Inflammatory macrophage treated with lipopolysaccharide for 4 hours (primary cell): ENCODE results near the gene ICE1.
A peak's percentile ranks its signal among the peaks of the same experiment; 100 is the strongest.
"Not testable (repeated sequence)": the region's sequence is repeated elsewhere in the genome, so short reads cannot be mapped to it uniquely, and the experiment has no call there.

Experiments used
- DNase-seq: peaks from one replicate; pipeline ENCODE4 v3.0.0-alpha.2; 2020

Gene ICE1, protein sequence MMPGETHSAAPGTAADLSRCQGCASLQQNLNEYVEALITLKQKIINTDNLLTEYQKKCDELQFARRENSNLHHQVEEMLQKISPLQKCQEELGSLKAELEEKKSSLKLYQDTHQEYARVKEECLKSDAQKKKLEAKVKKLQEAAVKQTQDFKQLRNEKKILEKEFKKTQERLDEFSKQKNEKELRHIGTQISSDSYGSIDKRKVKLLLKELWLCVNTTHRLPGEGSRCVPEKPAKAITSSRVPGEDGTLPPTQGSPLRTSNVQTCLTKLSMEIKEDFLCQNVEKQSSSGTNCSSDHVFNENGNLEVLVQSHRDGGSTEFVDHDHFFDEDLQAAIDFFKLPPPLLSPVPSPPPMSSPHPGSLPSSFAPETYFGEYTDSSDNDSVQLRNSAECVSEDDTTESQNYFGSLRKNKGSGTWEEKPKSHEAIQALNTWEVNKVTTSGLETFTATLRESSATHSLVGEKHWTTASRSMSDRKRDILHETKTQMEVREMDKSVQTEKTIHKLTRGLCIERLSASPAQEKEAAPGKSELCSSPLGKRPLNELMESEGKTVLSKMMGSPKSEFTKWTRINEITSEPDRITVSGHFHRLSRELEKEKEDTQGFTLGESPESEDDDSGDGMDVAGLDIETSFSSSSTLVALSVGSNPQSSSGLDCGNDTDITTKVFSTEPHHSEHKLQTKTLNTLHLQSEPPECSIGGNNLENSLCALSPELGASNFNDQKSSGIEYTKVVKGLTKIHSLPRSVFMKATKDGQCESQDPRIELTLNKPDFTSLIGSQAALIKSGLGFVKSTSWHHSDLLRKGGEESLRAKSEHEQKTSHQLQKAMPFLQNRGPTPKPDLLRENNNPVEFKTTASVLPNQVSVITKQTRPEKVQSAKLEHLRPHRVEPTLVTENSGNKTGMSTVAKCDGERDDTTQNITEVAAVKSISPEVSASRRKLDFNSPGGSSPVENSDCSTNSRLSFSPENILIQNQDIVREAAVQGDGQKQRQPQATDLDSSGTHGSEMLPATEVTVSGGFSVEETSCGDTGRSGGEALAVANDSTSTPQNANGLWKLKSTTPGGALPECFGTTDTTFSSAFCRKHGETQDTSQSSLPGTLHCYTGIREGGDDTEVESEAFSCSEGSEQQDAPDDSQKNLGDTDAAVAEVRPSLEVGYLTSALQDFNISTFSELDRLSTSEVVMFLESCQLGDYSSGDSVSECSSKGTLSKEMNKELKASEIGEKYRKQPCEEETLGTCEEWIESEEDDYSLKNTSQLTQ (N-terminal part only)

DNA sequence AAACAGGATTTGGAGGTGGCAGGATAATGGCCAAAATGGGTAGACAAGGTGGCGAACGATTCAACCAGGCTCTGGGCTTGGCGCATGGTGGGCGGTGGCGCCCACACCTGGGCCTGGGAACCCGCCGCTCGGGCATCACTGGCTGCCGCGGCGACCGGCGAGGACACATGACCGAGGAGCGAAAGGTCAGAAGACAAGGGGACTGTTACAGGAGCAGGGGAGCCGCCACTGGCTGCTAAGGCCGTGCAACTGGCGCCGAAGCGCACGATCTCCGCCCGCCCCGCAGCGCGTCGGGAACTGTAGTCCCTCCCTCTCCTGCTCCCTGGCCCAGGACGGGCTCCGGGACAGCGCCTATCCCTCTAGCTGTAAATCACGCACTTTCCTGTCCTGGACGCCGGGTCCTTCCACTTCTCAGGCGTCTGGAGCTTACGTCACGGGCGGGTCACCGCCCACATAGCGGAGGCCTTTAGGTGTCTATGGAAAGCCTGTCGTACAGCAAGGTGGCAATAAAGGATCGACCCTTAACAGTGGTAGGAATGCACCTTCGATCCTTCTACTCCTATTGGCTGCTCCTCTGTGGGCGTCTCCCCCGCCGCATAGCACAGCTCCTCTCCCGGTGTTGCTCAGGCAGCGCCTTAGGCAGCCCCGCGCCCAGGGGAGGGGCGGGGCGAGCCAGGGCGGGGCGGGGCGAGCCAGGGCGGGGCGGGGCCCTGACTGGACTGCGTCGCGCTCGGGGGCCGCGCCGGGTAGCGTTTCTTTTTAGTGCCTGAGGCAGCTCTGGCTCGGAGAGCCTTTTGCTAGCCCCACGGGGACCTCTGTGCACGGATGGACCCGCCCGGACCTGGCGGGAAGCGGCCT is at the start of gene ICE1:
TSS of gene ICE1 (plus strand) at position 717 of the 858 bp plus-strand sequence. CDS start 239 bp downstream, outside the sequence.
- DNase-seq: peak; percentile 97

DNA sequence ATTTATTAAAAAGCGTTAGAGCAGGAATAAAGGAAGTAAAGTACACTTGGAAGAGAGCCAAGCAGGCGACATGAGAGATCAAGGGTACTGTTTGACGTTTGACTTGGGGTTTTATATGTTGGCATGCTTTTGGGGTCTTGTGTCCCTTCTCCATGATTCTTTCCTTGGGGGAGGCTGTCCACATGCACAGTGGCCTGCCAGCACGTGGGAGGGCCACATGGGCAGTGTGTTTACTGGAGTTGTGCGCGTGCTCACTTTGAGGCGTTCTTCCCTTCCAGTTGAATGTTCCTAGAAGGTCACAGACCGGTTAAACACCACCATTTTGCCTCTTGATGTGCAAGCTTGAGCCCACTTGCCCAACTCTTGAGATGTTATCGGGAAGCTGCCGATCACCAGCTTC is 49.5 kb upstream of the ICE1 start:
- no peak for DNase-seq

DNA sequence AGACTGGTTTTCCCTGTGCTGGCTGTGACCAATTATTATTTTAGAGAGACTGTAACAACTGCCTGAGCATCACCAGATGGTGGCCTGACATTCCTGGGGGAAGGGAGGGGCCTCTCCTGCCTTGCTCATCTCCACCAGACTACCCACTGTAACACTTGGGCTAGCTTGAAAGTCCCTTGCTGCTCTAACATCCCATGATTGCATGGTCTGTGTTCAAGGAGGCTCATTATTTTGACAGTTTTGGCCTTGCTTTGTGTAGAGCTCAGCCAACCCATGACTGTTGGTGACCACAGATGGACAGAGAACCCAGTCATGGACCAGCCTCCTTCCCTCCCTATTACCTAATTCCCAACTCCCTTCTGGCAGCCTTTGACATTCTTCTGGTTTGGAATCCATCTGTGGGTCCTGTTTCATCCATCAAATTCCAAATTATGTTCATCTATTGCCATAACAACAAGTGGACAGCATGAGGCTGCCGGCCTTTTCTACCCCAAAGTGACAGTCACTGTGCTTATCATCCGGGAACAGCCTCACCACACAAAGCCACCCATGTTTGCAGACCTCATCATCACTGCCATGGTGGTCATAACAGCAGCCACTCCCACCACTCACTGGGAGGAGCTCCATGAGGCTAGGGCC is 49.0 kb upstream of the ICE1 start:
- DNase-seq: no peak

DNA sequence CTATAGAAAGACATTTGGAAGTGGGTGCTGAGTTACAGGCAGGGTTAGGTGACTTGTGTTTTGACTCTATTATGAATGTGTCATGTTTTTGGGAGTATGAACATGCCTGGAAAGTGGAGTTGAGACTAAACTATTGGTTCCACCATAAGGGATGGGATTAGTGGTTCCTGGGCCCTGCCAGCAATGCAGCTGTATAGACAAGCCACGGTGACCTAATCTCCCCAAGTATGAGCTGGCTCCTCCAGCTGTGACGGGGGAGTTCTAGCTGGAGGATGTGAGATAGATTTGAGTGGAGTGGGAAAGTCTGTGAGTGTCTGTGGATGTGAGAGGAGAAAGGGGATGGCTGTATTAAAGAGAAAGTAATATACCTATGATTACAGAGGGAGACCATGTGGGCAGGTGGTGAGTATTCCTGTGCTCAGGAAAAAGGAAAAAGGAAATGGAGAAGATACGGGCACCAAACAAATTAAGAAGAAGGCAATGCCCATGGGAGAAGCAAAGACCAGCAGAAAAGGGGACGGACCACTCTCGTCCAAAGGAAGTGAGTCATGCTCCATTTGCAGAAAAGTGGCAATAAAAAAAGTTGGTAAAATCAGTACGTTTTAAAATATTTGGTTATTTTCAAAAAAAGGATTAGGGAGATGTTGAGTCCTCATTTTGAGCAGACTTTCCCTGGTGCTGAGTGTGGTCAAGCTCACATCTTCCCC is 48.3 kb upstream of the ICE1 start:
- no peak for DNase-seq

DNA sequence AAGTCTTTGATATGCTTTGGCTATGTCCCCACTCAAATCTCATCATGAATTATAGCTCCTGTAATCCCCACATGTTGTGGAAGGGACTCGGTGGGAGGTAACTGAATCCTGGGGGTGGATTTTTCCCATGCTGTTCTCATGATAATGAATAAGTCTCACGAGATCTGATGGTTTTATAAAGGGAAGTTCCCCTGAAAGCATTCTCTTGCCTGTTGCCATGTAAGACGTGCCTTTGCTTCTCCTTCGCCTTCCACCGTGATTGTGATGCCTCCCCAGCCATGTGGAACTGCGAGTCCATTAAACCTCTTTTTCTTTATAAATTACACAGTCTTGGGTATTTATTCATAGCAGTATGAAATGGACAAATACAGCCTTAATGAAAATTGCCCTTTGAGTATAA is 44.7 kb upstream of the ICE1 start:
- no peak for DNase-seq

DNA sequence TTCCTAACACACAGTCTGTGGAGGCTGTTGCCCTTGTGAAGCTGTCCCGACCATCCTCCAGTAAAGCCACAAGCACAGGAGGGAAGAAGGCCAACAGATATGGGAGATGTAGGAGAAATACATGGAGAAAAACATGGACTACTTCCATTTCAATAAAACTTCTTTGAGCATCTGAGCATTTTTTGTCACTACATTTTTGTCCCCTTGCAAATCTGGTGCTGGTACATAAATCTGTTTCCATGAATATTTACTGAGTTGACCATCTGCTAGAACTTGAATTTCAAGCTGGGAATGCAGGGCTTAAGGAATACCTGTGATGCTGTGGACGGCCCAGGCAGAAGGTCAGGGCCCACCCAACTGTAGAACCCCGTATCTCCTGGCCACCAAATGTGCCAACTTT is 43.9 kb upstream of the ICE1 start:
- DNase-seq: no peak

DNA sequence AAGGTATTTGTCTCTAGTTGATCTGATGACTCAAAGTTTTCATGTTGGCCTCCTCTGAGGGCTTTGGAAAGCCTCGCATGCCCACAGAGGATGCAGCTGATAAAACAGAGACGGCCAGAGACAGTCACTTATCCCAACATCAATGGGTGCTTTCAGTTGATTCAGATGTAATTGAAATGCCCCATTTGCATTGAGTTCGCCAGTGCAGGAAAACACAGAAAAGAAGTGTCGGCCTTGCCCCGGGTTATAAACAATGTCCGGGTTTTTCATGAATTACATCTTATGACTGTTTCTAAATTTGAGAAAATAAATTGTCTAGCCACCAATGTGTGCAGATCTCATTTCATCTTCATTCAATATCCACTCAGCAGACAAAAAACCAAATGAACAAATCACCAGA is 42.2 kb upstream of the ICE1 start:
- DNase-seq: no peak

DNA sequence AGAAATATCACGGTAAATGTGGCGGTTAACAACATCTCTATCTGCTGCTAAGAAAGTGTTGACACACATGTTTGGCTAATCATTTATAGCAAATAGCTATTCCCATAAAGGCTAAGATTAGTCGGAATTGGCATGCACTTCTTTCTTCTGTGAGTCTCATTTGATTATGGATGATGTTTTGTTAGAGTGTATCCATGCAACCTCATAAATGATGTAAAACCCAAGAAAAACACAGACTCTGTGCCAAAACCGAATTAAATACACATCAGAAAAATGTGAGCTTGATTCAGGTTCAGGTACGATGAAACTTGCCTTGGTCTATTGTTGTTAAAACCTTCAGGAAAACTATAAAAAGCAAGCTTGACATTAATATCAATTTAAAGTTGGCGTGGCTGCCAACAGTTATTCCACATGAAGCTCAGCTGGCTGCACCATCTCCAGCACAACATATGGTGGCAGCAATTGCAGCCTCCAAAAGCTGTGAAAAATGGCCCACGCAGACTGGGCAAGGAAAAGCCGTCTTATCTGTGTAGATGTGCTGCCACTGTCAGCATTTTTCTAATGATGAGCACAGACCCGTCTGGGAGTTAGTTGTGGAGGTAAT is 41.1 kb upstream of the ICE1 start:
- no peak for DNase-seq

DNA sequence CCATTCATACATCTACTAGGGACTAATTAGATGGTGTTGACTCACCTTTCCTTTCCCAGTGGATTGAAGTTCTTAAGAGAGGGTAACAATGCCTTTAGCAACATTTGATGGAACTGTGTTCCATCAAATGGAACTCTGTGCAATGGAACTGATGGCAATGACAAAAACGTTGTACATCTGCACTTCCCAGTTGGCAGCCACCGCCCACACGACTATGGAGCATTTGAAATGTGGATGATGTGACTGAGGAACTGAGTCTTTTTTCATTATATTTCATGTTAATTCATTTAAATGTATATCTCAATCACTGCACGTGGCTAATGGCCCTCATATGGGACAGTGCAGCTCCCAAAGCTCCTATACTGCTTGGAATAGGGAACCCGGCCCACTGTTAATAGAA is 39.0 kb upstream of the ICE1 start:
- no peak for DNase-seq

DNA sequence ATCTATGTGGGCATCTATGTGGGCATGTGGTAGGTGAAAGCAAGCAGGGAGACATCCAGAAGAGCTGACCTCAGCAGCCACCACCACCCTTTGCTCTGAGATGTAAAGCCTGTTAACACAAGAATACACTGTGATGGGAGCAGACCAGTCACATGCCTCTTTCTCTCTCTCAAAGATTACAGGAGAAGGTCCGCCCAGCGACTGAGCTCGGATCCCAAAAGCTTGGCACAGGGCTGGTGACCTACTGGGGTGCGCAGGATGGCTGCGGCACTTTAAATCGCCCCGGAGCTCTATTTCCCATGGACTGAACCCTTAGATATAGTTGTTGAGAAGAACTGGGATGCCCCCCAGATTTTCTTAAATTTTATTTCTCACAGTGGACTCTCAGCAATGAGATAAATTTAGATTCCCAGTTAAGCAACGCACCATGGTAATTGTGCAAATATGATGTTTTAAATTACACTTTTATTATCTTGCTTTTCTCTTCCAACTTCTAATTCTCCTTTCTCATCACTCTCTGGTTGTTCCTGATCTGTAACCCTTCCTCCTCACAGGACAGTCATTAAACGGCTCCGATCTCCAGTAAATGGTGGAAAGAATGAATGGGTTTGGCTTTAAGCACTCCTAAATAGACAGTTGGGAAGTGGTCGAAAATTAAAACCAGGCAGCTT is 37.7 kb upstream of the ICE1 start:
- no peak for DNase-seq

DNA sequence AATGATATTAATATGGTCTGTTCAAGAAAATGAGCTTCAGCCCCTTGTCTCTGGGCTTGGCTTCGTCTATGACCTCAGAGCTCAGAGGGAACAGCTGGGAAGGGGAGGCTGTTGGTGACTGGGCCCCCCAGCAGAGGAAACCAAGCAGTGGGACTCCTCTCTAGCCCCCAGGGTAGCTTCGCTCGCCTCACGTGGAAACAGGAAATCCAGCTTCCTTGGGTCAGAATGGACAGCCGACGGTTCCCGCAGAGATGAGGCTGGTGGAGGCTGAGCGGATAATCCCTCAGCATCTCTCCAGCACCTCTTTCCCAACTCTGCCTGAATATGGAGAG is 37.2 kb upstream of the ICE1 start:
- no peak for DNase-seq

DNA sequence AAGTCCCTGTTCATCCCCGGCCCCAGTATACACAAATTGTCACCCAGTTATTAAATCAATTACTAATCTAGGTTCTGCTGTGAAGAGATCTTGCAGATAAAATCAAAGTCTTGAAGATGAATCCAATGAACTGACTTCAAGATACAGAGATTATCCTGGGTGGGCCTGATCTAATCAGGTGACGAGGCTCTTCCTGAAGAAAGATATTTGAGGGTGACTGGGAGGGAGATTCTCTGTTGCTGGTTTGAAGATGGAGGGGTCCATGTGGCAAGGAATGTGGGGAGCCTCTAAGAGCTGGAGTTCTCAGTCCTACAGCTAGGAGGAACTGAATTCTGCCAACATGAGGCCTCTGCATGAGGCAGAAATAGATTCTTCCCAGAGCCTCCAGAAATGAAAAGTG is 36.1 kb upstream of the ICE1 start:
- no peak for DNase-seq

DNA sequence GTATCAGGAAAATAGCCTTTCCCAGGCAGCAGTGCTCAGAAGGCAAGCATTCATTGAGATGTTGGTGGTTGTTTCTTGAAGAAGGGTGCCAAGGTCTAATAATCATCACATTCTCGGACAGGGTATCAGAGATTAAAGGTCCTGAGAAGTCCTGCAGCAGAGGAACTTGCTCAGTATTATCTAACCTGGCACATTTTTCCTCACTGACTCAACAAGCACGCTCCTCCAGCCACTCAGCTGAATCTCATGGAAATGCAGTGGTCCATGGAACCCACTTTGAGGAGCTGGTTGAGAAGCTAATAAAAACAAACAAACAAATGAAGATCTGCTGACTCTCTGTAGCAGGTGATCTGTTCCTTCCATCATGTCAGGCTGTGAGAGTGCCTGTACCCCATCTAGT is 35.3 kb upstream of the ICE1 start:
- DNase-seq: no peak

DNA sequence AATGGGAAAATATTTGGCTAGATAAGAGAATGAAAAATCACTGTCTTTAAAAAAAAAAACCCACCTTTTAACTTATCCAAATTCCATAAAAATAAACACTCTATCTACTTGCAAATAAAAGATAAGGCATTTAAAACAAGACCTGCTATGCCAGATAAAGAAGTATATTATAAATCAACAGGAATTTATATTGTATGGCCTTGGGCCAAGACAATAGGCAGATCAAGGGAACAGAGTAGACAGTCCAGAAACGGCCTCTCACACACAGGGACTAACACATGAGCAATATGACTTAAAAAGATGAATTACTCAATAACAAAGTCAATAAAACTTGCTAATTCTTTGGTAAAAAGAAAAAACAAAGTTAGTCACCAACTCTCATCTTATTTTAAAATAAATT is 34.7 kb upstream of the ICE1 start:
- DNase-seq: no peak

DNA sequence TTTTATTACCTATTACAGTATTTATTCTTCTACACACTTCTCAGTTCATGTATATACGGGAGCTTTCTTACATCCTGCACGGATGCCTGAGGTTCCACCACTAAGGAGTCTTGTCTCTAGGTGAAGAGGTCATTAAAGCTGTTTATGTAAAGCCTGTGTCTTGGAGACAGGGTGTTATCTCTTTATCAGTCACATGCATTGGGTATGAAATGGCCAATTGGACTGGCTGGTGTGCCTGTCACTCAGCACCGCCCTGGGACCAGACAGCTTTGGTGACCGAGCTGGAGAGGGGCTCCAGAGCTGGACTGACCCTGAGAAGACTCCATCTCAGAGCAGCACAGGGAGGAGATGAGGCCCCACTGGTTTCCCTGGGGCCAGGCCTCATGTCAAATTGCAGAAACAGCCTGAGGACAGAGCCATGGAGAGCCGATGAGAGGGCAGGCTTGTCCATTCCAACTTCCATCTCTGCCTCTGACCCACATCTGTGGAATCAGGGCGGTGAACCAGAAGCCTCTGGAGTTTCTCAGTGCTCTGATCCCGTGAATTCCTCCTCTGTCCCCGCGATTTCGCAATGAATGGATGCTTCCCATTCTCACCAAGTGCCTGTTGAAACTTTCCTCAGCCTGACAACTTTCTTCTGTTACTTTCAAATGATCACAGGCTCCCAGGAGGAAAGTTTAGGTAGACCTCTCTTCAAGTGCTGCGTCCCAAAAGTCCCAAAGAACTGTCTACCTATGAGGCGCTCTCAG is 32.2 kb upstream of the ICE1 start:
- not testable (repeated sequence) for DNase-seq

DNA sequence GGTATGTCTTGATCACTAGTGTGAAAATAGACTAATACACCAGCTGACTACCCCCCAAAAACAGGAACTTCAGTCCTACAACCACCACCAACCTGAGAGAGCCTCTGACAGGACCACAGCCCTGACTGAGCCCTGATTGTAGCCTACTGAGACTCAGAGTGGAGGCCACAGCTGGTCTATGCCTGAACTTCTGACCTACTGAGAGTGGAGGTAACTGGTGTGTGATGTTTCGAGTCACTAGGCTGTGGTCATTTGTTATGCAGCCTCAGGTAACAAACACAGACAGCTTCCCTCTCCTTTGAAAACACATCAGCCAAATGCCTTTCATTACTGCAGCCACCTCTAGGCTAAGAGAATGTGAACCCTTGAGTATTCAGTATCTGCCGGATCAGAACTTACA is 30.0 kb upstream of the ICE1 start:
- DNase-seq: not testable (repeated sequence)

DNA sequence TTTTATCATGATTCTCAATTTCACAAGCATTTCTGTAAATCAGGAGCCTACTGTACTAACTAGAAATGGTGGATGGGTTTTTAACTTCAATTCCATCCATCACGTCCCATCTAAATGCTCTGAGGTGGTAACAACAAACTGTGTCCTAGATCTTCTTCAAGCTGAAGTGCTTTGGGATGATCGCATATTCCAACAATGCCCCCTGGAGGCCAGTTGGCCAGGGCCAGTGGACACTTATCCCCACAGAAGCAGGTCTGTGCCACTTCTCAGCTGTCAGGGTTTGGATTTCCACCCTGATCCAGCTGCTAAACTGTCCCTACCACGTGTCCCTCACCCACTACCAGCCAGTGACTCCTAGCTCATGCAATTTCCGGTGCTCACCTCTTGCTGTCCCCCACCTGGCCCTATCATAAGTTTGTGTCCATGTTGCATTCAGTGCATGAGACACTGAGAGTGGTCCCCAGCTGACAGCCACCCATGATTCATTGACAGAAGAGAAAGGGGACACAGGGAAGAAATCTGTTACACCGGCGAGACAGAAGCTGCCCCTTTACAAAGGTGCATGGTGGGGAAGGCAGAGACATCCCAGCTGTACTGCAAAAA is 28.0 kb upstream of the ICE1 start:
- DNase-seq: not testable (repeated sequence)

DNA sequence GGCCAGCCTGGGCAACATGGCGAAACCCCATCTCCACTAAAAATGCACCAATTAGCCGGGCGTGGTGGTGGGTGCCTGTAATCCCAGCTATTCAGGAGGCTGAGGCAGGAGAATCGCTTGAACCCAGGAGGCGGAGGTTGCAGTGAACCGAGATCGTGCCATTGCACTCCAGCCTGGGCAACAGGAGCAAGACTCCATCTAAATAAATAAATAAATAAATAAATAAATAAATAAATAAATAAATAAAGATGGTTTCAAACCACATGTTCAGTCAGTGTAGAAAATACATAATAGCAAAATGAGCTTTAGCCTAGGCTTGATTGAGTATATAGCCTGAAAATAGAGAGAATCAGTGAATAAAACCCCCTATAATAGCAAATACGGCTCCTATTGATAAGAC is 27.4 kb upstream of the ICE1 start:
- DNase-seq: not testable (repeated sequence)

DNA sequence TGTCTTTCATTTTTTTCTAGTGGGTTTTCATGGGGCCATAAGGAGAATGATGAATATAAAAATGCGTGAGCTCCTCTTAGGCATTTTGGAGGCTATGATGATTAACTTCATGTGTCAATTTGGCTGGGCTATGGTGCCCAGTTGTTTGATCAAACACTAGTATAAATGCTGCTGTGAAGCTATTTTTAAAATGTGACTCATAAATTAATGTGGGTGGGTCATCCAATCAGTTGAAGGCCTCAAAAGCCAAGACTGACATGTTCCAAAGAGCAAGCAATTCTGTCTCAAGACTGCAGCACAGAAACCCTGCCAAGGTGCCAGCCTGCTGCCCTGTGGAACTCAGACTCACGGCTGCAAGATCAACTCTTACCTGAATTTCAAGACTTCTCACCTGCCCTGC is 24.4 kb upstream of the ICE1 start:
- no peak for DNase-seq
